Right lobe of liver (tissue), 4 donors: Measurements from ENCODE around the gene SLC47A2.

Experiments
- CTCF ChIP-seq, 4 donors: fragments of 200-600 bp in 3 of 4; fragments of 450-650 bp in 1 of 4; IDR thresholded peaks; one replicate each; pipeline versions ENCODE4 v1.5.1 to v1.8.0; 2016 to 2022; ENCODE audit warnings: antibody characterized with exemption in 4 of 4, mild to moderate bottlenecking in 2 of 4
- POLR2A ChIP-seq: fragments of 450-650 bp; IDR thresholded peaks from one replicate; pipeline ENCODE4 v1.6.1; 2017; ENCODE audit warnings: antibody characterized with exemption, mild to moderate bottlenecking
- donor health status: DM: no; HTN: no; CAD: no.
- donor health status: DM: no; HTN: no; CAD: no.
- donor health status: DM: no; HTN: yes; CAD: no.

GRCh38 chr17:19718041-19718612 lies 1.7 kb upstream of the SLC47A2 start:
- TF ChIP-seq CTCF (IDR thresholded peaks at IDR 0.05) (no peak), POLR2A (no peak)
